Uterus (tissue), 4 donors: ENCODE results near the gene SCFD2. TPM values are rescaled to one million over a fixed set of nuclear protein-coding genes. Genes with fewer than 3 reads are reported as not detected.

Source experiments
- DNase-seq, 2 donors: peaks; one replicate each; pipeline ENCODE4 v3.0.0-alpha.2; 2019 to 2020
- H3K27ac ChIP-seq, 2 donors: fragments of 200-600 bp; sonication (generic); 1 replicate in 1 of 2; 2 replicates in 1 of 2; pipeline ENCODE4 v1.5.1; 2016 to 2018
- H3K27me3 ChIP-seq, 2 donors: fragments of 200-600 bp; sonication (generic); one replicate each; pipeline ENCODE4 v1.5.1; 2018 to 2019; ENCODE audit warnings: control low read depth in 1 of 2
- H3K36me3 ChIP-seq, 2 donors: fragments of 200-600 bp; sonication (generic); one replicate each; pipeline ENCODE4 v1.5.1; 2019; ENCODE audit warnings: control low read depth in 1 of 2
- H3K4me1 ChIP-seq, 2 donors: fragments of 200-600 bp; sonication (generic); one replicate each; pipeline ENCODE4 v1.5.1; 2018 to 2019; ENCODE audit warnings: control low read depth in 1 of 2
- H3K4me3 ChIP-seq, 2 donors: fragments of 200-600 bp; sonication (generic); 1 replicate in 1 of 2; 2 replicates in 1 of 2; pipeline ENCODE4 v1.5.1; 2018 to 2019; ENCODE audit warnings: mild to moderate bottlenecking in 1 of 2
- H3K9me3 ChIP-seq, 2 donors: fragments of 200-600 bp; sonication (generic); one replicate each; pipeline ENCODE4 v1.5.1; 2019; ENCODE audit warnings: control low read depth in 1 of 2
- CTCF ChIP-seq, 4 experiments: fragments of 200-600 bp in 2 of 4; fragments of 450-650 bp in 2 of 4; sonication (generic) in 2 of 4; IDR thresholded peaks; one replicate each; pipeline ENCODE4 v1.5.1; 2016 to 2019; ENCODE audit warnings: antibody characterized with exemption in 4 of 4, mild to moderate bottlenecking in 2 of 4, moderate library complexity in 1 of 4
- POLR2A ChIP-seq, 2 donors: fragments of 450-650 bp; IDR thresholded peaks; one replicate each; pipeline ENCODE4 v1.6.1; 2016; ENCODE audit warnings: antibody characterized with exemption in 2 of 2, mild to moderate bottlenecking in 1 of 2, moderate library complexity in 1 of 2
- intact Hi-C: fragments of 100-400 bp; cut with DNase I; formaldehyde crosslinking; loops from one replicate; pipeline ENCODE4 v1.15.1; 2023; ENCODE audit warnings: low total_unique reads
- total RNA-seq, 4 donors: library from RNA; depleted of rRNA in 3 of 4; stranded (reverse); fragments of >200 nt in 3 of 4; gene quantifications; one replicate each; pipeline versions ENCODE4 v1.1.0 to v1.2.4, GENCODE V29; 2014 to 2023
- donor health status: DM: yes; HTN: yes; CAD: no.

The SCFD2 gene
- total RNA-seq, 4 donors from 2014 or later = 19.6 to 36.2 (median 24.5) TPM

- intact Hi-C loops = no loop called here
- DNase-seq = no peak
Measured at GRCh38 chr4:53118676-53119075, 247.2 kb downstream of the SCFD2 start.

GRCh38 chr4:53116954-53117353 lies 248.9 kb downstream of the SCFD2 start:
- Histone ChIP-seq H3K27me3 (no peaks in the 10 kb centered on the region), H3K4me3 (no peak overlapping the region), H3K4me1 (no peaks in the 10 kb centered on the region), H3K36me3 (no peaks in the 10 kb centered on the region), H3K27ac (no peak overlapping the region), H3K9me3 (no peaks in the 10 kb centered on the region)
- intact Hi-C loops = no loop called here
- peak in 1 of 2 donors; percentile 25 for DNase-seq
- no peak for TF ChIP-seq CTCF (IDR thresholded peaks at IDR 0.05)
- no peak for TF ChIP-seq POLR2A (IDR thresholded peaks at IDR 0.05)

More at GRCh38 chr4:53118676-53119075, 247.2 kb downstream of the SCFD2 start:
- TF ChIP-seq CTCF (IDR thresholded peaks at IDR 0.05) (no peak), POLR2A (IDR thresholded peaks at IDR 0.05) (no peak)
- H3K4me3 ChIP-seq = no peak overlapping the region
- no peak overlapping the region for H3K27ac ChIP-seq
- no peaks in the 10 kb centered on the region for H3K36me3 ChIP-seq
- no peaks in the 10 kb centered on the region for H3K4me1 ChIP-seq
- H3K27me3 ChIP-seq = no peaks in the 10 kb centered on the region
- H3K9me3 ChIP-seq = no peaks in the 10 kb centered on the region

- H3K4me1 ChIP-seq = no peaks in the 10 kb centered on the region
- TF ChIP-seq POLR2A (IDR thresholded peaks at IDR 0.05) (no peak), CTCF (IDR thresholded peaks at IDR 0.05) (no peak)
- DNase-seq = no peak
- H3K36me3 ChIP-seq = no peaks in the 10 kb centered on the region
- intact Hi-C loops = no loop called here
- no peaks in the 10 kb centered on the region for H3K27me3 ChIP-seq
- H3K9me3 ChIP-seq = no peaks in the 10 kb centered on the region
- no peak overlapping the region for H3K27ac ChIP-seq
- H3K4me3 ChIP-seq = no peak overlapping the region
Measured at GRCh38 chr4:53113431-53114225, 252.2 kb downstream of the SCFD2 start.

GRCh38 chr4:53105313-53105712 lies 260.5 kb downstream of the SCFD2 start:
- H3K9me3 ChIP-seq = no peaks in the 10 kb centered on the region
- H3K27ac ChIP-seq = no peak overlapping the region
- intact Hi-C loops = no loop called here
- no peaks in the 10 kb centered on the region for H3K4me1 ChIP-seq
- H3K36me3 ChIP-seq = no peaks in the 10 kb centered on the region
- TF ChIP-seq CTCF (IDR thresholded peaks at IDR 0.05) (no peak), POLR2A (IDR thresholded peaks at IDR 0.05) (no peak)
- no peak overlapping the region for H3K4me3 ChIP-seq
- no peak for DNase-seq
- H3K27me3 ChIP-seq = no peaks in the 10 kb centered on the region

- intact Hi-C loops = no loop called here
- Histone ChIP-seq H3K4me1 (no peaks in the 10 kb centered on the region), H3K27me3 (no peaks in the 10 kb centered on the region), H3K36me3 (no peaks in the 10 kb centered on the region), H3K4me3 (no peak overlapping the region), H3K27ac (no peak overlapping the region), H3K9me3 (no peaks in the 10 kb centered on the region)
- no peak for TF ChIP-seq CTCF (IDR thresholded peaks at IDR 0.05)
- TF ChIP-seq POLR2A (IDR thresholded peaks at IDR 0.05) = no peak
- no peak for DNase-seq
Measured at GRCh38 chr4:53103481-53103880, 262.4 kb downstream of the SCFD2 start.
